AG04449 (cell line): ENCODE measurements around the gene CDYL.
A peak's percentile ranks its signal among the peaks of the same experiment; 100 is the strongest.
"Not testable (repeated sequence)": the region's sequence is repeated elsewhere in the genome, so short reads cannot be mapped to it uniquely, and the experiment has no call there.

Experiments used
- CTCF ChIA-PET: fragments of 350-600 bp; formaldehyde crosslinking; extraction: SDS; loops from one replicate; lab custom pipeline; 2021; ENCODE audit warnings: antibody characterized with exemption; lab: Yijun Ruan, JAX
- POLR2A ChIA-PET: fragments of 400-600, 350-600 bp; formaldehyde crosslinking; extraction: SDS; loops from one replicate; lab custom pipeline; 2020; ENCODE audit warnings: antibody characterized with exemption, inconsistent platforms; lab: Yijun Ruan, JAX
- DNase-seq: peaks from one replicate; pipeline ENCODE4 v3.0.0-alpha.2; 2010; ENCODE audit warnings: low read depth, low spot score
- H3K4me3 ChIP-seq: 2 replicates; pipeline ENCODE4 v1.5.1; 2011; ENCODE audit warnings: low read depth, mild to moderate bottlenecking, control low read depth, low read length
- CTCF ChIP-seq: IDR thresholded peaks from one replicate; pipeline ENCODE4 v1.5.1; 2011; ENCODE audit warnings: mild to moderate bottlenecking, moderate library complexity, low read length, control low read depth, inconsistent platforms; ENCODE audit not compliant: insufficient read depth; ENCODE audit errors: missing control alignments

CDYL gene

GRCh38 chr6:4840169-4840568, 64.0 kb downstream of the CDYL start:
- ChIA-PET CTCF (no interaction called here), POLR2A (no interaction called here)
- no peak overlapping the region for H3K4me3 ChIP-seq
- no peak for TF ChIP-seq CTCF
- DNase-seq = no peak

- TF ChIP-seq CTCF = no peak
- no peak overlapping the region for H3K4me3 ChIP-seq
- no peak for DNase-seq
- POLR2A ChIA-PET = no interaction called here
- CTCF ChIA-PET = interaction anchor here (1.2 to 1.7 kb wide), 2 partner anchors 11 to 14 kb away, joined by 4 to 5 read pairs; no protein-coding TSS in a partner anchor
Observed at GRCh38 chr6:4844108-4844507, 67.9 kb downstream of the CDYL start.

GRCh38 chr6:4846387-4846786, 70.2 kb downstream of the CDYL start:
- no peak for DNase-seq
- ChIA-PET CTCF (no interaction called here), POLR2A (no interaction called here)
- TF ChIP-seq CTCF = no peak
- H3K4me3 ChIP-seq = no peak overlapping the region

GRCh38 chr6:4848382-4849068, 72.3 kb downstream of the CDYL start:
- no peak overlapping the region for H3K4me3 ChIP-seq
- TF ChIP-seq CTCF = peak; percentile 16
- ChIA-PET POLR2A (no interaction called here), CTCF (interaction anchor here (0.6 to 2.1 kb wide), 3 partner anchors 10 to 30 kb away, joined by 3 to 6 read pairs (median 3); no protein-coding TSS in a partner anchor)
- DNase-seq = no peak

- CTCF ChIA-PET = interaction anchor here (0.6 to 2.1 kb wide), 2 partner anchors 9 to 22 kb away, joined by 3 to 6 read pairs; no protein-coding TSS in a partner anchor
- POLR2A ChIA-PET = no interaction called here
- no peak for TF ChIP-seq CTCF
- DNase-seq = no peak
- H3K4me3 ChIP-seq = no peak overlapping the region
Observed at GRCh38 chr6:4849226-4850022, 73.2 kb downstream of the CDYL start.

- ChIA-PET POLR2A (no interaction called here), CTCF (no interaction called here)
- H3K4me3 ChIP-seq = no peak overlapping the region
- TF ChIP-seq CTCF = no peak
- DNase-seq = no peak
Observed at GRCh38 chr6:4851035-4851434, 74.8 kb downstream of the CDYL start.

GRCh38 chr6:4852186-4852585, 76.0 kb downstream of the CDYL start:
- POLR2A ChIA-PET, CTCF ChIA-PET, H3K4me3 ChIP-seq, DNase-seq: not testable (repeated sequence)
